GM12892 (cell line): Measurements from ENCODE around the gene POLA1.

ENCODE experiments used
- POLR2A ChIP-seq: IDR thresholded peaks from 2 replicates; pipeline ENCODE4 v1.6.1; 2011; ENCODE audit warnings: low read depth, low read length, control low read depth
- POLR2AphosphoS5 ChIP-seq: IDR thresholded peaks from 2 replicates; pipeline ENCODE4 v1.6.1; 2011; ENCODE audit warnings: low read depth, low read length, control low read depth

- TF ChIP-seq POLR2A (no peak), POLR2AphosphoS5 (no peak)
Observed at GRCh38 chrX:24955372-24955930, 261.7 kb downstream of the POLA1 start.
